OCI-LY1 (cell line): Measurements from ENCODE around the gene SUFU.

Experiments
- H2AFZ ChIP-seq: fragments of 200-600 bp; sonication (generic), shearing (Covaris generic); 2 replicates; pipeline ENCODE4 v1.6.0; 2014; ENCODE audit warnings: antibody characterized with exemption, mild to moderate bottlenecking, low read length
- H3F3A ChIP-seq: fragments of 200-600 bp; sonication (generic), shearing (Covaris generic); 2 replicates; pipeline ENCODE4 v1.6.0; 2014; ENCODE audit warnings: mild to moderate bottlenecking, antibody characterized with exemption, low read length, moderate library complexity; ENCODE audit not compliant: insufficient read depth
- H3K27ac ChIP-seq: fragments of 200-600 bp; sonication (generic); 2 replicates; pipeline ENCODE4 v1.5.1; 2014; ENCODE audit warnings: low read length, mixed run types, mild to moderate bottlenecking, low read depth; ENCODE audit not compliant: poor library complexity, severe bottlenecking
- H3K27me3 ChIP-seq: fragments of 200-600 bp; sonication (generic); 2 replicates; pipeline ENCODE4 v1.6.0; 2014; ENCODE audit warnings: antibody characterized with exemption, mild to moderate bottlenecking, low read length, moderate library complexity; ENCODE audit not compliant: insufficient read depth
- H3K36me3 ChIP-seq: fragments of 200-600 bp; sonication (generic); 2 replicates; pipeline ENCODE4 v1.6.1; 2014; ENCODE audit warnings: mild to moderate bottlenecking, antibody characterized with exemption, low read length, moderate library complexity, mixed read lengths; ENCODE audit not compliant: insufficient read depth
- H3K4me1 ChIP-seq: fragments of 200-600 bp; sonication (generic); 2 replicates; pipeline ENCODE4 v1.5.1; 2014; ENCODE audit warnings: mild to moderate bottlenecking, low read length, moderate library complexity; ENCODE audit not compliant: insufficient read depth, severe bottlenecking
- H3K4me2 ChIP-seq: fragments of 200-600 bp; sonication (generic), shearing (Covaris generic); 2 replicates; pipeline ENCODE4 v1.6.1; 2014; ENCODE audit warnings: low read length
- H3K4me3 ChIP-seq: fragments of 200-600 bp; sonication (generic); 2 replicates; pipeline ENCODE4 v1.5.1; 2014; ENCODE audit warnings: low read length, low read depth, mild to moderate bottlenecking, mixed read lengths; ENCODE audit not compliant: poor library complexity, severe bottlenecking
- H3K79me2 ChIP-seq: fragments of 200-600 bp; shearing (Covaris generic); 2 replicates; pipeline ENCODE4 v1.6.1; 2016; ENCODE audit warnings: mixed run types, low read length, mixed read lengths; ENCODE audit not compliant: insufficient read depth
- H3K9ac ChIP-seq: fragments of 200-600 bp; sonication (generic), shearing (Covaris generic); 2 replicates; pipeline ENCODE4 v1.6.1; 2014; ENCODE audit warnings: mild to moderate bottlenecking, low read length, mixed read lengths
- H3K9me2 ChIP-seq: fragments of 200-600 bp; sonication (generic), shearing (Covaris generic); 2 replicates; pipeline ENCODE4 v1.6.1; 2014; ENCODE audit warnings: low read depth, mild to moderate bottlenecking, low read length, mixed read lengths
- H3K9me3 ChIP-seq: fragments of 200-600 bp; shearing (Covaris generic); 2 replicates; pipeline ENCODE4 v1.6.1; 2014; ENCODE audit warnings: low read length, mixed read lengths
- H4K20me1 ChIP-seq: fragments of 200-600 bp; sonication (generic), shearing (Covaris generic); 2 replicates; pipeline ENCODE4 v1.6.0; 2016; ENCODE audit warnings: mild to moderate bottlenecking, low read length; ENCODE audit not compliant: insufficient read depth
- CTCF ChIP-seq: fragments of 200-600 bp; sonication (generic), shearing (Covaris generic); IDR thresholded peaks from 2 replicates; pipeline ENCODE4 v1.5.1; 2017; ENCODE audit warnings: mild to moderate bottlenecking, antibody characterized with exemption, low read length, moderate library complexity, mixed read lengths
- EZH2 ChIP-seq: fragments of 200-600 bp; sonication (generic), shearing (Covaris generic); IDR thresholded peaks from 2 replicates; pipeline ENCODE4 v1.8.0; 2017; ENCODE audit warnings: borderline replicate concordance, mixed run types, mild to moderate bottlenecking, antibody characterized with exemption, low read length, moderate library complexity, mixed read lengths

SUFU gene

GRCh38 chr10:102523250-102524029 lies 19.7 kb downstream of the SUFU start:
- TF ChIP-seq CTCF (no peak), EZH2 (no peak)
- Histone ChIP-seq H3K9ac (no peak overlapping the region), H3F3A (no peaks in the 10 kb centered on the region), H3K4me2 (no peak overlapping the region), H3K4me1 (no peaks in the 10 kb centered on the region), H3K4me3 (no peak overlapping the region), H3K27me3 (no peaks in the 10 kb centered on the region), H3K79me2 (no peaks in the 10 kb centered on the region), H3K9me2 (no peaks in the 10 kb centered on the region), H3K9me3 (no peaks in the 10 kb centered on the region), H3K36me3 (no peaks in the 10 kb centered on the region; the same call in 1 of the 2 replicates), H3K27ac (no peak overlapping the region), H2AFZ (no peak overlapping the region), H4K20me1 (no peaks in the 10 kb centered on the region)

- Histone ChIP-seq H3F3A (no peaks in the 10 kb centered on the region), H3K4me1 (no peaks in the 10 kb centered on the region), H3K36me3 (no peaks in the 10 kb centered on the region; the same call in 1 of the 2 replicates), H3K4me3 (no peak overlapping the region), H3K4me2 (no peak overlapping the region), H2AFZ (no peak overlapping the region), H3K27ac (no peak overlapping the region), H3K9me2 (no peaks in the 10 kb centered on the region), H3K79me2 (no peaks in the 10 kb centered on the region), H3K27me3 (no peaks in the 10 kb centered on the region), H3K9ac (no peak overlapping the region), H3K9me3 (no peaks in the 10 kb centered on the region), H4K20me1 (no peaks in the 10 kb centered on the region)
- TF ChIP-seq EZH2, result no peak
- no peak for TF ChIP-seq CTCF
Measured at GRCh38 chr10:102524746-102525145, 21.0 kb downstream of the SUFU start.

- Histone ChIP-seq H2AFZ (no peak overlapping the region), H3K9me3 (no peaks in the 10 kb centered on the region), H3K4me1 (no peaks in the 10 kb centered on the region), H3K9ac (no peak overlapping the region), H3F3A (no peaks in the 10 kb centered on the region), H3K27me3 (no peaks in the 10 kb centered on the region), H3K27ac (no peak overlapping the region), H3K9me2 (no peaks in the 10 kb centered on the region), H3K4me3 (no peak overlapping the region), H3K36me3 (no peaks in the 10 kb centered on the region), H3K4me2 (no peak overlapping the region), H4K20me1 (no peaks in the 10 kb centered on the region), H3K79me2 (no peaks in the 10 kb centered on the region)
- TF ChIP-seq EZH2 (no peak), CTCF (no peak)
Measured at GRCh38 chr10:102527546-102527945, 23.8 kb downstream of the SUFU start.
